IPS-NIHi11 (cell line): ENCODE data around the gene MRPL34.
A peak's percentile ranks its signal among the peaks of the same experiment; 100 is the strongest.

Experiments
- DNase-seq: peaks from one replicate; pipeline ENCODE4 v3.0.0; 2012; ENCODE audit warnings: mixed read lengths, low spot score

The MRPL34 gene

DNA sequence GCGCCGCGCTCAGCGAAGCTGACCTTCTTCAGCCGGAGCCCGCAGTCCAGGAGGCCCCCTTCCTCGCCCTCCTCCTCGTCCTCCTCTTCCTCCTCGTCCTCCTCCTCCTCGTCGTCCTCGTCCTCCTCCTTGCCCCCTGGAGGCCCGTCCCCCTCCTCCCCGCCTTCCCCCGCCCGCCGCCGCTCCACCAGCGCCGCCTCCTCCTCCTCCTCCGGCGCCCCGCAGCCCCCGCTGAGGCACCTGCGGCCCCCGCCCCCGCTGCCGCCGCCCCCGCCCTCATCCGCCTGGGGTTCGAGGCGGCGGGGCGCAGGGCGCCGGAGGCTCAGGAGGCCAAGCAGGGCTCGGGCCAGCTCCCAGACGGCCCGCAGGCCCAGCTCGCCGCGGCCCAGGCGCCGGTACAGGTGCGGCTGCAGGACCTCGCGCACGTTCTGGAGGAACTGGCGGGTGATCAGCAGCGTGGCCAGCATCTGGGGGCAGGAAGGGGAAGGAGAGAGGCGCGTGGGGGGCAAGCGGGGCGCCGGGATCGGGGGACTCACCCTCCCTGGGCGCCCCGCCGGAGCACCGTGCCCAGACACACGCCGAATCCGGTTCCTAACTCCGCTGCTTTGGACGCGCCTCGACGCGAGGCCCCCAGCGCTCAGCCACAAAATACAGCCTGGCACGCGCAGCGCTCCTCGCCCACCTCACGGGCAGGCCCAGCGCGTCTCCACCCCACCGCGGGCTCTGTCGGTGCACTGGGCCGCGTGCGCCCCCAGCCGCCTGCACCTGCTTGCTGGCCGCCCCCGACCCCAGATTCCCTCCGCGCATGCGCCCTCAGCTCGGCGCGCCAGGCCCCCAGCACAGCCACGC, 23.1 kb downstream of the MRPL34 start:
- DNase-seq: peak; percentile 49

GRCh38 chr19:17329366-17330261, 23.9 kb downstream of the MRPL34 start:
- DNase-seq: no peak

GRCh38 chr19:17330262-17331044, 24.8 kb downstream of the MRPL34 start:
- no peak for DNase-seq

- DNase-seq: no peak
Observed at GRCh38 chr19:17331045-17331558, 25.4 kb downstream of the MRPL34 start.

GRCh38 chr19:17332360-17332676, 26.6 kb downstream of the MRPL34 start:
- DNase-seq: no peak

GRCh38 chr19:17332677-17333581, 27.3 kb downstream of the MRPL34 start:
- DNase-seq: peak; percentile 74

DNA sequence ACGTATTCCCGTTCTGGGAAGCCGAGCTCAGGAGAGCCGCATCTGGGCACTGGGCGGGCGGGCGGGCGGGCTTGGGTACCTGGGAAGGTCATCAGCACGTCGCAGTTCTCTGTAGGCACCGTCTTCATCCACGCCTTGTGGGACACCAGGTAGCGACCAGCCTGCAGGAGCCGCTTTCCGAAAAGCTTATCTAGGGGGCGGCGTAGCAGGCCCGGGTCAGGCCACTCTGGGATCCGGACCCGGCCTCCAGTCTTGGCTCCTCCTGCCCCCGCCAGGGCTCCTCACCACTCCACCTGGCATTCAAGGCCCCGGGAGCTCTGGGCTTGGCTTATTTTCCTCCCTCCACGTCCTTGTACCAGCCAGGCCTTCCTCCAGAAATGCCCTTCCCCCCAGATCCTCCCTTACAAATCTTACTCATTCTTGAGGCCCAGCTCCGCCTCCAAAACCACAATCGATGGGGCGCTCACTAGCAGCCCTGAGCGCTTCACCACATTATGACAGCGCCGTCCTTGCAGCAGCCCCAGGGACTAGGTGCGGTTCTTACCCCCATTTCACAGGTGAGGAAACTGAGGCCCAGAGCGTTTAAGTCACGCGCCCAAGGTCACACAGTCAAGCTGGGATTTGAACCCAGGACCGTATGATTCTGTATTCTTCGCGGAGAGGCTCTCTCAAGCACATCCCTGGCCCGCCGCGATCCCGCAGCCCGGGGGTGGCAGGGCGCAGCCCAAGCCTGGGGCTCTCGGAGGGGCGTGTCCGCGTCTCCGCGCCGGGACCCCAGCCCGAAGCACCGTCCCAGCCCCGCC, 28.1 kb downstream of the MRPL34 start:
- no peak for DNase-seq

- DNase-seq: peak; percentile 83
Observed at GRCh38 chr19:17334414-17335409, 29.0 kb downstream of the MRPL34 start, which contains the start of gene ANO8. ANO8 (minus strand) TSS chr19:17334855; CDS start chr19:17334670, 185 bp downstream.

- no peak for DNase-seq
Observed at GRCh38 chr19:17335575-17335974, 29.9 kb downstream of the MRPL34 start.

GRCh38 chr19:17336872-17337674, 31.4 kb downstream of the MRPL34 start, which contains the start of gene GTPBP3:
GTPBP3 (plus strand) TSS chr19:17337553; CDS start chr19:17337612, 59 bp downstream.
- peak; percentile 90 for DNase-seq

- peak; percentile 46 for DNase-seq
Observed at GRCh38 chr19:17337675-17338432, 32.2 kb downstream of the MRPL34 start.

- DNase-seq: no peak
Observed at GRCh38 chr19:17338433-17339078, 32.9 kb downstream of the MRPL34 start.

DNA sequence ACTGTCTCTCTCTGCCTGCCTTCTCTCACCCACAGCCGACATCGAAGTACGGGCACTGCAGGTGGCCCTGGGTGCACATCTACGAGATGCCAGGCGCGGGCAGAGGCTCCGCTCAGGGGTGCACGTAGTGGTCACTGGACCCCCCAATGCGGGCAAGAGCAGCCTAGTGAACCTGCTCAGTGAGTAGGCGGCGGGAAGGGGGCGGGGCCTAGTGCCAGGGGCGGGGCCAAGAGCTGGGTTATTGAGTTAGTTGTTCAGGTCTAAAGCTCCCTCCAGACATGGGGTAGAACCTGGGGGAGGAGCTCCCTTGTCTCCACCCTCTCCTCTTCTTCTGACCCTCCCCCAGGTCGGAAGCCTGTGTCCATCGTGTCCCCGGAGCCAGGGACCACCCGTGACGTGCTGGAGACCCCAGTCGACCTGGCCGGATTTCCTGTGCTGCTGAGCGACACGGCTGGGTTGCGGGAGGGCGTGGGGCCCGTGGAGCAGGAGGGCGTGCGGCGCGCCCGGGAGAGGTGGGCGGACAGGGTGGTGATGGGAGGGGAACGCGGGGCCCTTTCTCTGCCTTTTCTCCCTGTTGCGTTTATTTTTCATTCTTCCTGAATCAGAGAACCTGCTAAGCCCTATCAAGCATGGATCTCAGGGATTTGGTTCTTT, 33.5 kb downstream of the MRPL34 start:
- peak; percentile 64 for DNase-seq

- DNase-seq: peak; percentile 44
Observed at GRCh38 chr19:17340302-17340870, 34.7 kb downstream of the MRPL34 start.

- DNase-seq: no peak
Observed at GRCh38 chr19:17340871-17341357, 35.2 kb downstream of the MRPL34 start.
